Neural cell (in vitro differentiated cells): ENCODE results near the gene SBK1. TPM values are rescaled to one million over a fixed set of nuclear protein-coding genes. Genes with fewer than 3 reads are reported as not detected.
A peak's percentile ranks its signal among the peaks of the same experiment; 100 is the strongest.

ENCODE experiments used
- H2AFZ ChIP-seq: fragments of 200-600, 300-800 bp; sonication (generic), shearing (Covaris generic); 2 replicates; pipeline ENCODE4 v1.6.0; 2014; ENCODE audit warnings: low read depth, mild to moderate bottlenecking, antibody characterized with exemption, low read length, moderate library complexity
- H3F3A ChIP-seq: fragments of 200-600 bp; shearing (Covaris generic); 2 replicates; pipeline ENCODE4 v1.6.1; 2016; ENCODE audit warnings: mild to moderate bottlenecking, moderate library complexity, mixed read lengths, antibody characterized with exemption, low read length; ENCODE audit not compliant: insufficient read depth, poor library complexity, severe bottlenecking
- H3K27ac ChIP-seq: fragments of 200-600, 300-800 bp; sonication (generic), shearing (Covaris generic); 2 replicates; pipeline ENCODE4 v1.5.1; 2014; ENCODE audit warnings: mild to moderate bottlenecking, low read length, moderate library complexity
- H3K27me3 ChIP-seq: fragments of 300-800, 200-600 bp; sonication (generic), shearing (Covaris generic); 2 replicates; pipeline ENCODE4 v1.6.0; 2014; ENCODE audit warnings: mild to moderate bottlenecking, low read depth, low read length, moderate library complexity; ENCODE audit not compliant: insufficient read depth
- H3K36me3 ChIP-seq: fragments of 300-800, 200-600 bp; sonication (generic), shearing (Covaris generic); 2 replicates; pipeline ENCODE4 v1.5.1; 2014; ENCODE audit warnings: mild to moderate bottlenecking, antibody characterized with exemption, low read length, moderate library complexity; ENCODE audit not compliant: insufficient read depth
- H3K4me2 ChIP-seq: fragments of 300-800, 200-600 bp; sonication (generic), shearing (Covaris generic); 2 replicates; pipeline ENCODE4 v1.6.0; 2014; ENCODE audit warnings: mild to moderate bottlenecking, low read length
- H3K4me3 ChIP-seq: fragments of 300-800, 200-600 bp; sonication (generic), shearing (Covaris generic); 2 replicates; pipeline ENCODE4 v1.5.1; 2014; ENCODE audit warnings: mild to moderate bottlenecking, low read length, moderate library complexity
- H3K79me2 ChIP-seq: fragments of 200-600 bp; shearing (Covaris generic); replicated peaks from 2 replicates; pipeline ENCODE4 v1.6.0; 2014; ENCODE audit warnings: mild to moderate bottlenecking, low read length, moderate library complexity; ENCODE audit not compliant: insufficient read depth
- H3K9ac ChIP-seq: fragments of 300-800, 200-600 bp; sonication (generic), shearing (Covaris generic); 2 replicates; pipeline ENCODE4 v1.6.1; 2016; ENCODE audit warnings: mild to moderate bottlenecking, low read length, mixed read lengths
- H3K9me2 ChIP-seq: fragments of 200-600 bp; shearing (Covaris generic); 2 replicates; pipeline ENCODE4 v1.6.1; 2016; ENCODE audit warnings: mild to moderate bottlenecking, low read length, mixed read lengths; ENCODE audit not compliant: insufficient read depth
- H3K9me3 ChIP-seq: fragments of 200-600, 300-800 bp; sonication (generic), shearing (Covaris generic); 2 replicates; pipeline ENCODE4 v1.6.1; 2016; ENCODE audit warnings: mild to moderate bottlenecking, mixed run types, low read length, moderate library complexity, mixed read lengths
- H4K20me1 ChIP-seq: fragments of 200-600 bp; shearing (Covaris generic); 2 replicates; pipeline ENCODE4 v1.6.1; 2016; ENCODE audit warnings: mild to moderate bottlenecking, mixed run types; ENCODE audit not compliant: insufficient read depth
- EP300 ChIP-seq: fragments of 450-650 bp; conservative IDR thresholded peaks from 2 replicates; pipeline ENCODE4 v1.6.1; 2014; ENCODE audit warnings: antibody characterized with exemption, mild to moderate bottlenecking, moderate library complexity; ENCODE audit not compliant: poor library complexity, severe bottlenecking
- EZH2 ChIP-seq: fragments of 200-600, 300-800 bp; shearing (Covaris generic), sonication (generic); IDR thresholded peaks from 2 replicates; pipeline ENCODE4 v1.6.1; 2014; ENCODE audit warnings: antibody characterized with exemption, low read length, borderline replicate concordance, mild to moderate bottlenecking; ENCODE audit not compliant: insufficient read depth, poor library complexity, severe bottlenecking
- MXI1 ChIP-seq: fragments of 450-650 bp; conservative IDR thresholded peaks from 2 replicates; pipeline ENCODE4 v1.6.1; 2014; ENCODE audit warnings: antibody characterized with exemption, mild to moderate bottlenecking; ENCODE audit not compliant: poor library complexity, severe bottlenecking
- POLR2AphosphoS5 ChIP-seq: IDR thresholded peaks from 2 replicates; pipeline ENCODE4 v1.6.1; 2012
- RAD21 ChIP-seq: fragments of 450-650 bp; conservative IDR thresholded peaks from 2 replicates; pipeline ENCODE4 v1.6.1; 2014; ENCODE audit warnings: antibody characterized with exemption, mild to moderate bottlenecking, moderate library complexity
- SMC3 ChIP-seq: fragments of 450-650 bp; conservative IDR thresholded peaks from 2 replicates; pipeline ENCODE4 v1.6.1; 2014; ENCODE audit warnings: antibody characterized with exemption, mild to moderate bottlenecking, moderate library complexity; ENCODE audit not compliant: poor library complexity
- TAF1 ChIP-seq: IDR thresholded peaks from 2 replicates; pipeline ENCODE4 v1.6.1; 2012; ENCODE audit warnings: low read depth
- polyA plus RNA-seq: library from polyadenylated mRNA; depleted of rRNA; stranded (reverse); fragments of >200 nt; gene quantifications from 2 replicates; pipeline ENCODE4 v1.2.3, GENCODE V29; 2014
- TF ChIP-seq, protein P1 (sequence below): fragments of 450-650 bp; IDR thresholded peaks from 2 replicates; pipeline ENCODE4 v1.5.1; 2014; ENCODE audit warnings: antibody characterized with exemption, mild to moderate bottlenecking, moderate library complexity; ENCODE audit not compliant: poor library complexity, severe bottlenecking
- TF ChIP-seq, protein P2 (sequence below): IDR thresholded peaks from 2 replicates; pipeline ENCODE4 v1.6.1; 2012; ENCODE audit warnings: borderline replicate concordance

The SBK1 gene
- polyA plus RNA-seq, 1 donor from 2014 or later, result 18.2 TPM

DNA sequence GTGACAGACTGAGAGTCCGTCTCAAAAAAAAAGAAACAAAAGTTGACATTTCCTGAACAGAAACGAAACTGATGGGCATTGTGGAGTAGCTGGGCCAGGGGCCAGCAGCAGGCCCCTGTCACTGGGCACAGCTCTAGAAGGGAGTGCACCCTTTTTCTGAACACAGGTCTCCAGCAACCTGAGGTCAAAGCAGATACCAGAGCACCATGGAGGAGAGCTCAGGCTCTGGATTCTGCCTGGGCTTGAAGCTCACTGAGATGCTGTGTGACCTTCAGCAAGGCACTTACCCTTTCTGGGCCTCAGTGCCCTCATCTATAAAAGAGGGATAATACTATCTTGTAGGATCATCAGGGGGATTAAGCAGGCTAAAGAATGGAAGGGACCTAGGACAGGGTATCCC lies 5.0 kb downstream of the SBK1 start:
- TF ChIP-seq POLR2AphosphoS5, result no peak
- TF ChIP-seq, protein P1, sequence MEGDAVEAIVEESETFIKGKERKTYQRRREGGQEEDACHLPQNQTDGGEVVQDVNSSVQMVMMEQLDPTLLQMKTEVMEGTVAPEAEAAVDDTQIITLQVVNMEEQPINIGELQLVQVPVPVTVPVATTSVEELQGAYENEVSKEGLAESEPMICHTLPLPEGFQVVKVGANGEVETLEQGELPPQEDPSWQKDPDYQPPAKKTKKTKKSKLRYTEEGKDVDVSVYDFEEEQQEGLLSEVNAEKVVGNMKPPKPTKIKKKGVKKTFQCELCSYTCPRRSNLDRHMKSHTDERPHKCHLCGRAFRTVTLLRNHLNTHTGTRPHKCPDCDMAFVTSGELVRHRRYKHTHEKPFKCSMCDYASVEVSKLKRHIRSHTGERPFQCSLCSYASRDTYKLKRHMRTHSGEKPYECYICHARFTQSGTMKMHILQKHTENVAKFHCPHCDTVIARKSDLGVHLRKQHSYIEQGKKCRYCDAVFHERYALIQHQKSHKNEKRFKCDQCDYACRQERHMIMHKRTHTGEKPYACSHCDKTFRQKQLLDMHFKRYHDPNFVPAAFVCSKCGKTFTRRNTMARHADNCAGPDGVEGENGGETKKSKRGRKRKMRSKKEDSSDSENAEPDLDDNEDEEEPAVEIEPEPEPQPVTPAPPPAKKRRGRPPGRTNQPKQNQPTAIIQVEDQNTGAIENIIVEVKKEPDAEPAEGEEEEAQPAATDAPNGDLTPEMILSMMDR, result no peak
- TF ChIP-seq RAD21, result no peak
- no peak for TF ChIP-seq MXI1
- no peak for TF ChIP-seq EZH2
- no peak for TF ChIP-seq EP300
- TF ChIP-seq SMC3, result no peak
- TF ChIP-seq TAF1, result no peak
- TF ChIP-seq, protein P2, sequence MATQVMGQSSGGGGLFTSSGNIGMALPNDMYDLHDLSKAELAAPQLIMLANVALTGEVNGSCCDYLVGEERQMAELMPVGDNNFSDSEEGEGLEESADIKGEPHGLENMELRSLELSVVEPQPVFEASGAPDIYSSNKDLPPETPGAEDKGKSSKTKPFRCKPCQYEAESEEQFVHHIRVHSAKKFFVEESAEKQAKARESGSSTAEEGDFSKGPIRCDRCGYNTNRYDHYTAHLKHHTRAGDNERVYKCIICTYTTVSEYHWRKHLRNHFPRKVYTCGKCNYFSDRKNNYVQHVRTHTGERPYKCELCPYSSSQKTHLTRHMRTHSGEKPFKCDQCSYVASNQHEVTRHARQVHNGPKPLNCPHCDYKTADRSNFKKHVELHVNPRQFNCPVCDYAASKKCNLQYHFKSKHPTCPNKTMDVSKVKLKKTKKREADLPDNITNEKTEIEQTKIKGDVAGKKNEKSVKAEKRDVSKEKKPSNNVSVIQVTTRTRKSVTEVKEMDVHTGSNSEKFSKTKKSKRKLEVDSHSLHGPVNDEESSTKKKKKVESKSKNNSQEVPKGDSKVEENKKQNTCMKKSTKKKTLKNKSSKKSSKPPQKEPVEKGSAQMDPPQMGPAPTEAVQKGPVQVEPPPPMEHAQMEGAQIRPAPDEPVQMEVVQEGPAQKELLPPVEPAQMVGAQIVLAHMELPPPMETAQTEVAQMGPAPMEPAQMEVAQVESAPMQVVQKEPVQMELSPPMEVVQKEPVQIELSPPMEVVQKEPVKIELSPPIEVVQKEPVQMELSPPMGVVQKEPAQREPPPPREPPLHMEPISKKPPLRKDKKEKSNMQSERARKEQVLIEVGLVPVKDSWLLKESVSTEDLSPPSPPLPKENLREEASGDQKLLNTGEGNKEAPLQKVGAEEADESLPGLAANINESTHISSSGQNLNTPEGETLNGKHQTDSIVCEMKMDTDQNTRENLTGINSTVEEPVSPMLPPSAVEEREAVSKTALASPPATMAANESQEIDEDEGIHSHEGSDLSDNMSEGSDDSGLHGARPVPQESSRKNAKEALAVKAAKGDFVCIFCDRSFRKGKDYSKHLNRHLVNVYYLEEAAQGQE, result no peak
- Histone ChIP-seq H3K27me3 (no peaks in the 10 kb centered on the region), H4K20me1 (peaks cover 69% of the 10 kb centered on the region), H3K4me2 (no peak overlapping the region), H3K9ac (no peak overlapping the region), H3K79me2 (peaks cover 98% of the 10 kb centered on the region), H3K36me3 (peaks cover 18% of the 10 kb centered on the region), H3F3A (no peaks in the 10 kb centered on the region), H3K9me3 (no peaks in the 10 kb centered on the region), H2AFZ (no peak overlapping the region), H3K9me2 (no peaks in the 10 kb centered on the region), H3K27ac (no peak overlapping the region), H3K4me3 (peak overlapping the region; percentile 49)

DNA sequence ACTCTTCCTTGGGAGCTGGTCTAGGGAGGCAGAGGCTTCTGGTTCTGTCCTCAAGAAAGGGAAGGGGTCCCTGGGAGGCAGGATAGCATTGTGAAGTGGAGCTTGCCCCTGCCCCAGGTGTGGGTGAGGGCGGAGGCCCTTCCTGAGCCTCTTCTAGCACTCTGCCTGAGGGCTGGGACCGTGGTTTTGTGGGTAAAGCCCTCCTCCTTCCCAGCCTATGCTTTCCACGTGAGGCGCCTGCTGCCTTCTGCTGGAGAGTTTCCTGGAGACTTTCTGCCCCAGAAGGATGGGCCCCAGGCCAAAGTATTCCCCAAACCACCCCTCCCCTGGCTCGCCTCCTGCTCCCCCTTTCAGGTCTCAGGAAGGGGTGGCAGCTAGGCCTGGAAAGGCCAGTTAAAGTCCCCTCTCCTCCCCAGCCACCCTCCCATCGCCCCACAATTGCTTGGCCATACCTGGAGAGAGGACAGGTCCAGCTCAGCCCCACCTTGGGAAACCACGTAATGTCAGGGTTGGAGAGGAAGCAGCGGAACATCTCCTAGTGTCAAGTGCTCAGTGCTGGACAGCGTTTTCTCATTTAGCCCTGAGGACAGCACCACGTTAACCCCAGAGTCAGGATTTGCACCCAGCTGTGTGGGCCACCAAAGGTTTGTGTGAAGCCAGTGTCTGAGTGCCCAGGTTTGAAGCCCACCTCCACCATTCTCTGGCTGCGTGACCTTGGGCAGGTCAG lies 5.6 kb downstream of the SBK1 start:
- Histone ChIP-seq H3K9me3 (no peaks in the 10 kb centered on the region), H3K9me2 (no peaks in the 10 kb centered on the region), H3F3A (no peaks in the 10 kb centered on the region), H3K4me2 (no peak overlapping the region), H4K20me1 (peaks cover 76% of the 10 kb centered on the region), H3K79me2 (peaks cover 99% of the 10 kb centered on the region), H3K27ac (no peak overlapping the region), H2AFZ (no peak overlapping the region), H3K36me3 (peaks cover 18% of the 10 kb centered on the region), H3K9ac (no peak overlapping the region), H3K4me3 (peak overlapping the region; percentile 49), H3K27me3 (no peaks in the 10 kb centered on the region)
- TF ChIP-seq TAF1, result no peak
- no peak for TF ChIP-seq EP300
- TF ChIP-seq, protein P1, result no peak
- TF ChIP-seq POLR2AphosphoS5, result no peak
- TF ChIP-seq MXI1, result no peak
- TF ChIP-seq RAD21, result no peak
- no peak for TF ChIP-seq SMC3
- TF ChIP-seq EZH2, result no peak
- TF ChIP-seq, protein P2, result no peak
